Liver (tissue), 9 donors: ENCODE data around the gene ITGA8. TPM values are rescaled to one million over a fixed set of nuclear protein-coding genes. Genes with fewer than 3 reads are reported as not detected.

Experiments
- DNase-seq: peaks from one replicate; pipeline ENCODE4 v3.0.0-alpha.2; 2017; ENCODE audit warnings: low spot score
- H3K27ac ChIP-seq, 2 donors: one replicate each; pipeline ENCODE4 v1.7.0; 2013; ENCODE audit warnings: inconsistent platforms in 2 of 2, low read length in 2 of 2, control low read depth in 1 of 2, low read depth in 1 of 2, mild to moderate bottlenecking in 1 of 2
- H3K27me3 ChIP-seq, 4 donors: one replicate each; pipeline versions ENCODE4 v1.6.1 to v1.7.0; 2013; ENCODE audit warnings: low read length in 3 of 4, inconsistent platforms in 1 of 4, mild to moderate bottlenecking in 1 of 4, moderate library complexity in 1 of 4; ENCODE audit not compliant: control insufficient read depth in 4 of 4, insufficient read depth in 4 of 4
- H3K36me3 ChIP-seq, 4 donors: one replicate each; pipeline versions ENCODE4 v1.6.1 to v1.7.0; 2013; ENCODE audit warnings: low read length in 3 of 4, mild to moderate bottlenecking in 3 of 4, low read depth in 1 of 4, moderate library complexity in 1 of 4; ENCODE audit not compliant: control insufficient read depth in 4 of 4, insufficient read depth in 3 of 4
- H3K4me1 ChIP-seq, 4 donors: one replicate each; pipeline versions ENCODE4 v1.6.1 to v1.7.0; 2013; ENCODE audit warnings: low read length in 3 of 4, mild to moderate bottlenecking in 3 of 4, moderate library complexity in 1 of 4; ENCODE audit not compliant: control insufficient read depth in 4 of 4, insufficient read depth in 4 of 4
- H3K4me3 ChIP-seq, 3 donors: one replicate each; pipeline versions ENCODE4 v1.6.1 to v1.7.0; 2013; ENCODE audit warnings: low read length in 3 of 3, control low read depth in 1 of 3, low read depth in 1 of 3, mild to moderate bottlenecking in 1 of 3
- H3K9ac ChIP-seq, 2 donors: one replicate each; pipeline ENCODE4 v1.7.0; 2013; ENCODE audit warnings: low read length in 2 of 2, mild to moderate bottlenecking in 2 of 2, moderate library complexity in 2 of 2, control low read depth in 1 of 2, low read depth in 1 of 2
- H3K9me3 ChIP-seq, 4 donors: one replicate each; pipeline versions ENCODE4 v1.6.1 to v1.7.0; 2013; ENCODE audit warnings: low read length in 3 of 4; ENCODE audit not compliant: control insufficient read depth in 4 of 4
- CTCF ChIP-seq: fragments of 150-350 bp; IDR thresholded peaks from 2 replicates; pipeline ENCODE4 v1.5.1; 2017; ENCODE audit warnings: improper control_type of control experiment, low read depth, low read length; ENCODE audit not compliant: missing input control
- EGR1 ChIP-seq, 2 donors: IDR thresholded peaks; 2 replicates each; pipeline ENCODE4 v1.6.1; 2016 to 2018; ENCODE audit warnings: antibody characterized with exemption in 2 of 2, low read depth in 2 of 2
- FOXA1 ChIP-seq: IDR thresholded peaks from 2 replicates; pipeline ENCODE4 v1.6.1; 2016; ENCODE audit warnings: antibody characterized with exemption
- FOXA2 ChIP-seq: IDR thresholded peaks from 2 replicates; pipeline ENCODE4 v1.6.1; 2016; ENCODE audit warnings: antibody characterized with exemption
- HNF4A ChIP-seq, 2 donors: conservative IDR thresholded peaks; 2 replicates each; pipeline ENCODE4 v1.6.1; 2016; ENCODE audit warnings: antibody characterized with exemption in 2 of 2, mild to moderate bottlenecking in 2 of 2
- JUND ChIP-seq, 2 donors: IDR thresholded peaks; 2 replicates each; pipeline ENCODE4 v1.6.1; 2016; ENCODE audit warnings: antibody characterized with exemption in 2 of 2
- REST ChIP-seq: IDR thresholded peaks from 2 replicates; pipeline ENCODE4 v1.6.1; 2016; ENCODE audit warnings: antibody characterized with exemption, mild to moderate bottlenecking
- SP1 ChIP-seq: IDR thresholded peaks from 2 replicates; pipeline ENCODE4 v1.6.1; 2018; ENCODE audit warnings: antibody characterized with exemption, mild to moderate bottlenecking
- YY1 ChIP-seq: IDR thresholded peaks from 2 replicates; pipeline ENCODE4 v1.6.1; 2016; ENCODE audit warnings: antibody characterized with exemption, mild to moderate bottlenecking
- ZBTB33 ChIP-seq: IDR thresholded peaks from 2 replicates; pipeline ENCODE4 v1.6.1; 2016; ENCODE audit warnings: antibody characterized with exemption
- WGBS: extraction: QIAGEN DNeasy Blood & Tissue Kit; methylation state at CpG from one replicate; pipeline ENCODE4 v1.1.7; 2013; 5-methylcytosine and 5-hydroxymethylcytosine counted together
- polyA plus RNA-seq, 2 donors: library from polyadenylated mRNA; stranded (reverse) in 1 of 2; unstranded in 1 of 2; fragments of 200-250 nt in 1 of 2; fragments of >200 nt in 1 of 2; fragmentation: Nextera tagmentation in 1 of 2; extraction: Ambion mirVana in 1 of 2; gene quantifications; one replicate each; pipeline versions ENCODE4 v1.2.1 to v1.2.3, GENCODE V29; 2013 to 2015
- total RNA-seq, 2 donors: library from RNA; depleted of rRNA; stranded (reverse); fragments of >200 nt; gene quantifications; one replicate each; pipeline ENCODE4 v1.2.3, GENCODE V29; 2014
- donor health status: healthy.
- donor health status: healthy.
- donor health status: healthy.
- donor health status: healthy.
- donor health status: healthy.

The ITGA8 gene
- total and polyA plus RNA-seq, 4 donors, result 0.06 to 1.0 (median 0.60) TPM

- Histone ChIP-seq H3K36me3 (no peaks in the 10 kb centered on the region), H3K9ac (no peak overlapping the region), H3K9me3 (no peaks in the 10 kb centered on the region), H3K4me1 (no peaks in the 10 kb centered on the region), H3K27me3 (peaks cover 0 to 8% (median under 1%) of the 10 kb centered on the region in 4 donors), H3K4me3 (no peak overlapping the region), H3K27ac (no peak overlapping the region)
- DNase-seq, result no peak
- TF ChIP-seq CTCF (no peak), FOXA2 (no peak), YY1 (no peak), EGR1 (IDR thresholded peaks at IDR 0.05; ENCODE audit: low read depth in 2 of 2) (no peak), SP1 (no peak), FOXA1 (no peak)
- WGBS, result 44% methylated on average over 5 of the region's 5 CpGs
Observed at GRCh38 chr10:15742102-15742501, 22.4 kb upstream of the ITGA8 start.

GRCh38 chr10:15741581-15741980, 21.9 kb upstream of the ITGA8 start:
- DNase-seq, result no peak
- H3K4me3 ChIP-seq, result no peak overlapping the region
- no peaks in the 10 kb centered on the region for H3K4me1 ChIP-seq
- no peak overlapping the region for H3K27ac ChIP-seq
- no peaks in the 10 kb centered on the region for H3K9me3 ChIP-seq
- peaks cover 0 to 8% (median 1%) of the 10 kb centered on the region in 4 donors for H3K27me3 ChIP-seq
- no peak overlapping the region for H3K9ac ChIP-seq
- WGBS, result 83% methylated on average over 5 of the region's 5 CpGs
- no peaks in the 10 kb centered on the region for H3K36me3 ChIP-seq
- TF ChIP-seq ZBTB33, result no peak
- TF ChIP-seq HNF4A (conservative IDR thresholded peaks at IDR 0.05), result no peak
- no peak for TF ChIP-seq JUND (IDR thresholded peaks at IDR 0.05)
- TF ChIP-seq FOXA1, result no peak
- no peak for TF ChIP-seq REST
- no peak for TF ChIP-seq CTCF
